ENCODE results near the gene CEP135.

DNA sequence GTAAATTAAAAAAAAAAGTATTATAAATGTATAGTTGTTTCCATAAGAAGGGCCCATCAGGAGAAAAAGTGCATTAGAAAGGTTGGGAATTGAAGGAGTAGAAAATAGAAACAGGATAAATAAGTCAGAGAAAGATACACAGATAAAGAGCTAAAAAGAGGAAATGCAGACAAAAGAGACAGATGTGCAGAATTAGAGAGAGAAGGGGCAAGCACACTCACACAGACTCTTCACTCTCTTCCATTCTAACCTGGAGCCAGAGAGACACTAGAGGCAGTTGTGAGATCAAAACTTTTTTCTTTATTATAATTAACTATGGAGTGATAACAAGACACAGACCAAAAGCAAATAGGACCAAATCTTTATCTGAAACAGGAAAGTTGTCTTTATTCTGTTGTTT, 134.1 kb downstream of the CEP135 start:
- TF ChIP-seq POLR2A (IDR thresholded peaks at IDR 0.05; ENCODE audit: low read length) (no peak), GATA1 (IDR thresholded peaks at IDR 0.05; ENCODE audit: low read depth, low read length) (no peak)

All from erythroblast (primary cell).